Hypothalamus (tissue), 51 donors: ENCODE data around the gene CDK12.

Source experiments
- DNase-seq, 51 donors: peaks; one replicate each; lab custom pipeline; 2025; lab: John Stamatoyannopoulos, UW

Gene CDK12

GRCh38 chr17:39547713-39548478, 86.6 kb downstream of the CDK12 start:
- DNase-seq, result peak in 28 of 51 donors; percentile 5 to 60 (median 26)

GRCh38 chr17:39548494-39549225, 87.4 kb downstream of the CDK12 start:
- no peak for DNase-seq

GRCh38 chr17:39549747-39550573, 88.7 kb downstream of the CDK12 start:
- no peak for DNase-seq

GRCh38 chr17:39551879-39552278, 90.6 kb downstream of the CDK12 start:
- DNase-seq, result no peak

- peak in 1 of 51 donors; percentile 42 for DNase-seq
These were observed 92.2 kb downstream of the CDK12 start for GRCh38 chr17:39553341-39553945.

- DNase-seq, result no peak
These were observed 94.1 kb downstream of the CDK12 start for GRCh38 chr17:39555368-39555767.

- no peak for DNase-seq
These were observed 95.1 kb downstream of the CDK12 start for GRCh38 chr17:39556423-39556822.

GRCh38 chr17:39562395-39562794, 101.1 kb downstream of the CDK12 start:
- DNase-seq, result no peak

- DNase-seq, result peak in 1 of 51 donors; percentile 44
These were observed 101.7 kb downstream of the CDK12 start for GRCh38 chr17:39562976-39563375.

GRCh38 chr17:39563476-39563875, 102.2 kb downstream of the CDK12 start:
- DNase-seq, result peak in 14 of 51 donors; percentile 5 to 44 (median 22)

- DNase-seq, result peak in 6 of 51 donors; percentile 4 to 74 (median 16)
These were observed 103.0 kb downstream of the CDK12 start for GRCh38 chr17:39564211-39564848.

- no peak for DNase-seq
These were observed 105.0 kb downstream of the CDK12 start for GRCh38 chr17:39566094-39566850.

- DNase-seq, result peak in 4 of 51 donors; percentile 3 to 27 (median 19)
These were observed 107.4 kb downstream of the CDK12 start for GRCh38 chr17:39568702-39569101.

- no peak for DNase-seq
These were observed 107.8 kb downstream of the CDK12 start for GRCh38 chr17:39569126-39569525.

GRCh38 chr17:39572121-39572520, 110.8 kb downstream of the CDK12 start:
- DNase-seq, result no peak

- peak in 32 of 51 donors; percentile 16 to 73 (median 54) for DNase-seq
These were observed 112.4 kb downstream of the CDK12 start for GRCh38 chr17:39573447-39574298.

- peak in 15 of 51 donors; percentile 7 to 38 (median 21) for DNase-seq
These were observed 114.9 kb downstream of the CDK12 start for GRCh38 chr17:39576187-39576586.

GRCh38 chr17:39578272-39578671, 117.0 kb downstream of the CDK12 start:
- DNase-seq, result no peak
